Bronchial epithelial cell (primary cell): ENCODE measurements around the gene MC1R. TPM values are rescaled to one million over a fixed set of nuclear protein-coding genes. Genes with fewer than 3 reads are reported as not detected.
A peak's percentile ranks its signal among the peaks of the same experiment; 100 is the strongest.

Experiments used
- DNase-seq: peaks from one replicate; pipeline ENCODE4 v3.0.0-alpha.2; 2010; ENCODE audit warnings: low read depth
- FAIRE-seq: peaks from 2 replicates; lab custom pipeline; 2011; peaks lifted over from hg19 to GRCh38; lab: Jason Lieb, UNC
- H3K27me3 ChIP-seq: 2 replicates; pipeline ENCODE4 v1.5.1; 2011; ENCODE audit warnings: low read length; ENCODE audit not compliant: control insufficient read depth, insufficient read depth
- H3K36me3 ChIP-seq: 2 replicates; pipeline ENCODE4 v1.5.1; 2011; ENCODE audit warnings: low read length; ENCODE audit not compliant: control insufficient read depth, insufficient read depth
- H3K4me3 ChIP-seq: 2 replicates; pipeline ENCODE4 v1.5.1; 2011; ENCODE audit warnings: mild to moderate bottlenecking, low read depth, low read length, control low read depth
- total RNA-seq: library from RNA; depleted of rRNA; stranded (reverse); fragments of >200 nt; gene quantifications from 2 replicates; pipeline ENCODE4 v1.2.1, GENCODE V29; 2014
- TF ChIP-seq, protein P1 (sequence below): IDR thresholded peaks from 2 replicates; pipeline ENCODE4 v1.5.1; 2011; ENCODE audit warnings: mild to moderate bottlenecking, moderate library complexity, low read length, control low read depth, inconsistent platforms; ENCODE audit not compliant: insufficient read depth, severe bottlenecking

MC1R gene
- total RNA-seq, 1 donor from 2014 or later = 1.6 TPM

- TF ChIP-seq, protein P1, sequence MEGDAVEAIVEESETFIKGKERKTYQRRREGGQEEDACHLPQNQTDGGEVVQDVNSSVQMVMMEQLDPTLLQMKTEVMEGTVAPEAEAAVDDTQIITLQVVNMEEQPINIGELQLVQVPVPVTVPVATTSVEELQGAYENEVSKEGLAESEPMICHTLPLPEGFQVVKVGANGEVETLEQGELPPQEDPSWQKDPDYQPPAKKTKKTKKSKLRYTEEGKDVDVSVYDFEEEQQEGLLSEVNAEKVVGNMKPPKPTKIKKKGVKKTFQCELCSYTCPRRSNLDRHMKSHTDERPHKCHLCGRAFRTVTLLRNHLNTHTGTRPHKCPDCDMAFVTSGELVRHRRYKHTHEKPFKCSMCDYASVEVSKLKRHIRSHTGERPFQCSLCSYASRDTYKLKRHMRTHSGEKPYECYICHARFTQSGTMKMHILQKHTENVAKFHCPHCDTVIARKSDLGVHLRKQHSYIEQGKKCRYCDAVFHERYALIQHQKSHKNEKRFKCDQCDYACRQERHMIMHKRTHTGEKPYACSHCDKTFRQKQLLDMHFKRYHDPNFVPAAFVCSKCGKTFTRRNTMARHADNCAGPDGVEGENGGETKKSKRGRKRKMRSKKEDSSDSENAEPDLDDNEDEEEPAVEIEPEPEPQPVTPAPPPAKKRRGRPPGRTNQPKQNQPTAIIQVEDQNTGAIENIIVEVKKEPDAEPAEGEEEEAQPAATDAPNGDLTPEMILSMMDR = no peak
- no peak for FAIRE-seq
- Histone ChIP-seq H3K27me3 (peaks cover 2% of the 10 kb centered on the region), H3K36me3 (no peaks in the 10 kb centered on the region), H3K4me3 (no peak overlapping the region)
- no peak for DNase-seq
Measured at GRCh38 chr16:89944773-89945172, 26.1 kb downstream of the MC1R start.

GRCh38 chr16:89945654-89946053 is 27.0 kb downstream of the MC1R start:
- TF ChIP-seq, protein P1 = peak; percentile 43
- Histone ChIP-seq H3K4me3 (no peak overlapping the region), H3K36me3 (no peaks in the 10 kb centered on the region), H3K27me3 (peaks cover 2% of the 10 kb centered on the region)
- FAIRE-seq (no peak), DNase-seq (peak; percentile 37)

- no peak for DNase-seq
- TF ChIP-seq, protein P1 = no peak
- H3K4me3 ChIP-seq = no peak overlapping the region
- peaks cover 2% of the 10 kb centered on the region for H3K27me3 ChIP-seq
- FAIRE-seq = no peak
- H3K36me3 ChIP-seq = no peaks in the 10 kb centered on the region
Measured at GRCh38 chr16:89946515-89946914, 27.9 kb downstream of the MC1R start.

- peak overlapping the region; percentile 55 for H3K4me3 ChIP-seq
- H3K27me3 ChIP-seq = peaks cover 2% of the 10 kb centered on the region
- peaks cover 3% of the 10 kb centered on the region for H3K36me3 ChIP-seq
- DNase-seq = no peak
- TF ChIP-seq, protein P1 = no peak
- FAIRE-seq = no peak
Measured at GRCh38 chr16:89949121-89949742, 30.6 kb downstream of the MC1R start.

DNA sequence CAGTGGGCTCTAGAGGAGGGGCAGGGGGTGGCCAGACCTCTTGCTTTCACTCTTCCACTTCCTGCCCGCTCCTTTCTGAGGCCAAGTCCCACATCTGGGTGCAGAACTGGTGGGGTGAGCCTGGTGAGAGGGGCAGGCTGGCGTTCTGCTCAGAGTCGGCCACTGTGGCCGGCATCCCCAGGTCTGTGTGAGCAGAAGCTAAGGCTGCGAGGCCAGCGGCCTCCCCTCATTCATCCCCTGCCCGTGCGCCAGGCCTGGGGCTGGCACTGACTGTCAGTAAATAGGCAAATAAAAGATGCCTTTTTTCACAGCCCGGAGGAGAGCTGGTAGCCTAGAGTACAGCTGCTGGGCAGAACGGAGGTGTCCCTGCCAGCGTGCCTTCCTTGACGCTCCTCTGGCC is 31.1 kb downstream of the MC1R start:
- Histone ChIP-seq H3K4me3 (no peak overlapping the region), H3K27me3 (peaks cover 1% of the 10 kb centered on the region), H3K36me3 (peaks cover 6% of the 10 kb centered on the region)
- TF ChIP-seq, protein P1 = no peak
- no peak for FAIRE-seq
- DNase-seq = no peak

DNA sequence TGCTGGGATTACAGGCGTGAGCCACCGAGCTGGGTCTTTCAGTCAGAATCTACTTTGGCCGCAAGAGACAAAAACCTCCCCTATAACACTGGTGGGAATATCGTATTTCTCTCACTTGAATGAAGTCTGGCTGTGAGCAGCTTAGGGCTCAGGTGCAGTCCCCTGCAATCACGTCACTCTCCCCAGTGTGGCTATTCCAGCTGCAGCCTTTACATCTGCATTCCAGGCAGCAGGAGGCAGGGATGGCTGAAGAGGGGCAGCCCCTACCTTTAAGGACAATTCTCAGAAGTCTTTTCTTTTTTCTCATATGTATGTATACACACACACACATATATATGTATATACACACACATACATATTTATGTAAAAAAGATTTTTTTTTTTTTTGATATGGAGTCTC is 32.8 kb downstream of the MC1R start:
- TF ChIP-seq, protein P1 = no peak
- no peak for FAIRE-seq

More for the DNA sequence above, 32.8 kb downstream of the MC1R start:
- H3K36me3 ChIP-seq = peaks cover 13% of the 10 kb centered on the region
- H3K4me3 ChIP-seq = no peak overlapping the region
- no peak for DNase-seq
- no peaks in the 10 kb centered on the region for H3K27me3 ChIP-seq
